OCI-LY1 (cell line): ENCODE results near the gene AGBL1.

Experiments
- H2AFZ ChIP-seq: fragments of 200-600 bp; sonication (generic), shearing (Covaris generic); 2 replicates; pipeline ENCODE4 v1.6.0; 2014; ENCODE audit warnings: antibody characterized with exemption, mild to moderate bottlenecking, low read length
- H3F3A ChIP-seq: fragments of 200-600 bp; sonication (generic), shearing (Covaris generic); 2 replicates; pipeline ENCODE4 v1.6.0; 2014; ENCODE audit warnings: mild to moderate bottlenecking, antibody characterized with exemption, low read length, moderate library complexity; ENCODE audit not compliant: insufficient read depth
- H3K27ac ChIP-seq: fragments of 200-600 bp; sonication (generic); 2 replicates; pipeline ENCODE4 v1.5.1; 2014; ENCODE audit warnings: low read length, mixed run types, mild to moderate bottlenecking, low read depth; ENCODE audit not compliant: poor library complexity, severe bottlenecking
- H3K27me3 ChIP-seq: fragments of 200-600 bp; sonication (generic); 2 replicates; pipeline ENCODE4 v1.6.0; 2014; ENCODE audit warnings: antibody characterized with exemption, mild to moderate bottlenecking, low read length, moderate library complexity; ENCODE audit not compliant: insufficient read depth
- H3K36me3 ChIP-seq: fragments of 200-600 bp; sonication (generic); 2 replicates; pipeline ENCODE4 v1.6.1; 2014; ENCODE audit warnings: mild to moderate bottlenecking, antibody characterized with exemption, low read length, moderate library complexity, mixed read lengths; ENCODE audit not compliant: insufficient read depth
- H3K4me1 ChIP-seq: fragments of 200-600 bp; sonication (generic); 2 replicates; pipeline ENCODE4 v1.5.1; 2014; ENCODE audit warnings: mild to moderate bottlenecking, low read length, moderate library complexity; ENCODE audit not compliant: insufficient read depth, severe bottlenecking
- H3K4me2 ChIP-seq: fragments of 200-600 bp; sonication (generic), shearing (Covaris generic); 2 replicates; pipeline ENCODE4 v1.6.1; 2014; ENCODE audit warnings: low read length
- H3K4me3 ChIP-seq: fragments of 200-600 bp; sonication (generic); 2 replicates; pipeline ENCODE4 v1.5.1; 2014; ENCODE audit warnings: low read length, low read depth, mild to moderate bottlenecking, mixed read lengths; ENCODE audit not compliant: poor library complexity, severe bottlenecking
- H3K79me2 ChIP-seq: fragments of 200-600 bp; shearing (Covaris generic); 2 replicates; pipeline ENCODE4 v1.6.1; 2016; ENCODE audit warnings: mixed run types, low read length, mixed read lengths; ENCODE audit not compliant: insufficient read depth
- H3K9ac ChIP-seq: fragments of 200-600 bp; sonication (generic), shearing (Covaris generic); 2 replicates; pipeline ENCODE4 v1.6.1; 2014; ENCODE audit warnings: mild to moderate bottlenecking, low read length, mixed read lengths
- H3K9me2 ChIP-seq: fragments of 200-600 bp; sonication (generic), shearing (Covaris generic); 2 replicates; pipeline ENCODE4 v1.6.1; 2014; ENCODE audit warnings: low read depth, mild to moderate bottlenecking, low read length, mixed read lengths
- H3K9me3 ChIP-seq: fragments of 200-600 bp; shearing (Covaris generic); 2 replicates; pipeline ENCODE4 v1.6.1; 2014; ENCODE audit warnings: low read length, mixed read lengths
- H4K20me1 ChIP-seq: fragments of 200-600 bp; sonication (generic), shearing (Covaris generic); 2 replicates; pipeline ENCODE4 v1.6.0; 2016; ENCODE audit warnings: mild to moderate bottlenecking, low read length; ENCODE audit not compliant: insufficient read depth
- CTCF ChIP-seq: fragments of 200-600 bp; sonication (generic), shearing (Covaris generic); IDR thresholded peaks from 2 replicates; pipeline ENCODE4 v1.5.1; 2017; ENCODE audit warnings: mild to moderate bottlenecking, antibody characterized with exemption, low read length, moderate library complexity, mixed read lengths
- EZH2 ChIP-seq: fragments of 200-600 bp; sonication (generic), shearing (Covaris generic); IDR thresholded peaks from 2 replicates; pipeline ENCODE4 v1.8.0; 2017; ENCODE audit warnings: borderline replicate concordance, mixed run types, mild to moderate bottlenecking, antibody characterized with exemption, low read length, moderate library complexity, mixed read lengths

Gene AGBL1

GRCh38 chr15:86706813-86707212 lies 627.1 kb downstream of the AGBL1 start:
- H3K4me1 ChIP-seq, result no peaks in the 10 kb centered on the region
- H3K36me3 ChIP-seq, result no peaks in the 10 kb centered on the region
- H3K9me3 ChIP-seq, result no peaks in the 10 kb centered on the region
- no peaks in the 10 kb centered on the region for H3K27me3 ChIP-seq
- no peak overlapping the region for H2AFZ ChIP-seq
- H3F3A ChIP-seq, result no peaks in the 10 kb centered on the region
- H3K4me2 ChIP-seq, result no peak overlapping the region
- no peaks in the 10 kb centered on the region for H3K9me2 ChIP-seq
- TF ChIP-seq EZH2, result no peak
- TF ChIP-seq CTCF, result no peak
- H3K27ac ChIP-seq, result no peak overlapping the region
- no peak overlapping the region for H3K4me3 ChIP-seq
- H3K79me2 ChIP-seq, result no peaks in the 10 kb centered on the region
- no peaks in the 10 kb centered on the region for H4K20me1 ChIP-seq
- H3K9ac ChIP-seq, result no peak overlapping the region

- H3F3A ChIP-seq, result no peaks in the 10 kb centered on the region
Measured at GRCh38 chr15:86711476-86711875, 631.8 kb downstream of the AGBL1 start.

GRCh38 chr15:86714241-86714640 lies 634.6 kb downstream of the AGBL1 start:
- Histone ChIP-seq H3K9ac (no peak overlapping the region), H3F3A (no peaks in the 10 kb centered on the region), H4K20me1 (no peaks in the 10 kb centered on the region), H3K27me3 (no peaks in the 10 kb centered on the region), H3K9me3 (no peaks in the 10 kb centered on the region), H3K4me2 (no peak overlapping the region), H3K27ac (no peak overlapping the region), H3K4me3 (no peak overlapping the region), H3K9me2 (no peaks in the 10 kb centered on the region), H3K36me3 (no peaks in the 10 kb centered on the region), H3K4me1 (no peaks in the 10 kb centered on the region), H3K79me2 (no peaks in the 10 kb centered on the region), H2AFZ (no peak overlapping the region)
- TF ChIP-seq CTCF (no peak), EZH2 (no peak)

More at GRCh38 chr15:86711476-86711875, 631.8 kb downstream of the AGBL1 start:
- no peaks in the 10 kb centered on the region for H3K9me3 ChIP-seq
- H3K9me2 ChIP-seq, result no peaks in the 10 kb centered on the region
- no peak overlapping the region for H3K4me3 ChIP-seq
- H2AFZ ChIP-seq, result no peak overlapping the region
- H3K27ac ChIP-seq, result no peak overlapping the region
- no peaks in the 10 kb centered on the region for H3K27me3 ChIP-seq
- no peak overlapping the region for H3K9ac ChIP-seq
- H3K36me3 ChIP-seq, result no peaks in the 10 kb centered on the region
- H3K4me2 ChIP-seq, result no peak overlapping the region
- H3K79me2 ChIP-seq, result no peaks in the 10 kb centered on the region
- H4K20me1 ChIP-seq, result no peaks in the 10 kb centered on the region
- no peak for TF ChIP-seq CTCF
- TF ChIP-seq EZH2, result no peak
- H3K4me1 ChIP-seq, result no peaks in the 10 kb centered on the region
